Stimulated activated CD8-positive, alpha-beta memory T cell treated with anti-CD3 and anti-CD28 coated beads, Interleukin-4, amount 100 ng/mL, for 24 hours (primary cell): ENCODE measurements around the gene EIF4B.

Experiments
- DNase-seq: peaks from one replicate; pipeline ENCODE4 v3.0.0-alpha.2; 2020; ENCODE audit warnings: low read depth

The EIF4B gene

DNA sequence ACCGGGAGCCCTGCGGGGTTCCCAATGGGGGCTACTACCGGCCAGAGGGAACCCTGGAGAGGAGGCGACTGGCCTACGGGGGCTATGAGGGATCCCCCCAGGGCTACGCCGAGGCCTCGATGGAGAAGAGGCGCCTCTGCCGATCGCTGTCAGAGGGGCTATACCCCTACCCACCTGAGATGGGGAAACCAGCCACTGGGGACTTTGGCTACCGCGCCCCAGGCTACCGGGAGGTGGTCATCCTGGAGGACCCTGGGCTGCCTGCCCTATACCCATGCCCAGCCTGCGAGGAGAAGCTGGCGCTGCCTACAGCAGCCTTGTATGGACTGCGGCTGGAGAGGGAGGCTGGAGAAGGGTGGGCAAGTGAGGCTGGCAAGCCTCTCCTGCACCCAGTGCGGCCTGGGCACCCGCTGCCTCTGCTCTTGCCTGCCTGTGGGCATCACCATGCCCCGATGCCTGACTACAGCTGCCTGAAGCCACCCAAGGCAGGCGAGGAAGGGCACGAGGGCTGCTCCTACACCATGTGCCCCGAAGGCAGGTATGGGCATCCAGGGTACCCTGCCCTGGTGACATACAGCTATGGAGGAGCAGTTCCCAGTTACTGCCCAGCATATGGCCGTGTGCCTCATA is 53.3 kb downstream of the EIF4B start:
- DNase-seq = no peak

DNA sequence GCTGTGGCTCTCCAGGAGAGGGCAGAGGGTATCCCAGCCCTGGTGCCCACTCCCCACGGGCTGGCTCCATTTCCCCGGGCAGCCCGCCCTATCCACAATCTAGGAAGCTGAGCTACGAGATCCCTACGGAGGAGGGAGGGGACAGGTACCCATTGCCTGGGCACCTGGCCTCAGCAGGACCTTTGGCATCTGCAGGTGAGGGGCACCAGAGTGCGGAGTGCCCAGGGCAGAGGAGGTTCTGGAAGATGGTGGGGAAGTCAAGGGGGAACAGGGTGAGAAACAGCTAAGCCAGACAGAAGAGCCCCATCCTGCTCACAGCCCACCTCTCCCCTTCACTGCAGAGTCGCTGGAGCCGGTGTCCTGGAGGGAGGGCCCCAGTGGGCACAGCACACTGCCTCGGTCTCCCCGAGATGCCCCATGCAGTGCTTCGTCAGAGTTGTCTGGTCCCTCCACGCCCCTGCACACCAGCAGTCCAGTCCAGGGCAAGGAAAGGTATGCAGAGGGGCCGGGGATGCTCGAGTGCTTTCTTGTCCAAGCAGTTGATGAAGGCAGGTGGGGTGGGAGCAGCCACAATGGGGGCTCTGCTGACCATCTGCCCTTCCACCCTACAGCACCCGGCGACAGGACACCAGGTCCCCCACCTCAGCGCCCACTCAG is 53.9 kb downstream of the EIF4B start:
- no peak for DNase-seq

DNA sequence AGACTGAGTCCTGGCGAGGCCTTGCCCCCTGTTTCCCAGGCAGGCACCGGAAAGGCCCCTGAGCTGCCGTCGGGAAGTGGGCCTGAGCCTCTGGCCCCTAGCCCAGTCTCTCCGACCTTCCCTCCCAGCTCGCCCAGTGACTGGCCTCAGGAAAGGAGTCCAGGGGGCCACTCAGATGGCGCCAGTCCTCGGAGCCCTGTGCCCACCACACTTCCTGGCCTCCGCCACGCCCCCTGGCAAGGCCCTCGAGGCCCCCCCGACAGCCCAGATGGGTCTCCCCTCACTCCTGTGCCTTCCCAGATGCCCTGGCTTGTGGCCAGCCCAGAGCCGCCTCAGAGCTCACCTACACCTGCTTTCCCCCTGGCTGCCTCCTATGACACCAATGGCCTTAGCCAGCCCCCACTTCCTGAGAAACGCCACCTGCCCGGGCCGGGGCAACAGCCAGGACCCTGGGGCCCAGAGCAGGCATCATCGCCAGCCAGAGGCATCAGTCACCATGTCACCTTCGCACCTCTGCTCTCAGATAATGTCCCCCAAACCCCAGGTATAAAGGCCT is 54.5 kb downstream of the EIF4B start:
- no peak for DNase-seq

DNA sequence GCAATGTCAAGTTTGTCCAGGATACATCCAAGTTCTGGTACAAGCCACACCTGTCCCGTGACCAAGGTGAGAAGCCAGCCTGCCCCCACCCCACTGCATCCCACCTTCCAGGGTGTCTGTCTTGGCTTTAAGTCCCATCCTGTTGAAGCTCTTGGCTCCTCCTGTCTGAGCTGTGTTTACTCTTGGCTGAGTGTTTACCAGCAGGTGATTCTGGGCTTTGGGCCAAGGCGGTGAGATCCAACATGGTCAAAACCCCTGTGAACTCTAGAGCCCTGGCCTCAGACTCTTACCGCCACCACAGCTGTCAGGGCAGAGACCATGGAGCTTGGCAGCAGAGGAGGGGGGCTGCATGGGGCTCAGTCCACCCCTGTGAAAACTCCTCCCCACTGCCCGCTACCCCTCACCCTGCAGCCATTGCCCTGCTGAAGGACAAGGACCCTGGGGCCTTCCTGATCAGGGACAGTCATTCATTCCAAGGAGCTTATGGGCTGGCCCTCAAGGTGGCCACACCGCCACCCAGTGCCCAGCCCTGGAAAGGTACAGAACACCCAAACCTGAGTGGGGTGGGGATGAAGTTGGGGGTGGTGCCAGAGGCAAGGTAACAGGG is 55.3 kb downstream of the EIF4B start:
- no peak for DNase-seq

DNA sequence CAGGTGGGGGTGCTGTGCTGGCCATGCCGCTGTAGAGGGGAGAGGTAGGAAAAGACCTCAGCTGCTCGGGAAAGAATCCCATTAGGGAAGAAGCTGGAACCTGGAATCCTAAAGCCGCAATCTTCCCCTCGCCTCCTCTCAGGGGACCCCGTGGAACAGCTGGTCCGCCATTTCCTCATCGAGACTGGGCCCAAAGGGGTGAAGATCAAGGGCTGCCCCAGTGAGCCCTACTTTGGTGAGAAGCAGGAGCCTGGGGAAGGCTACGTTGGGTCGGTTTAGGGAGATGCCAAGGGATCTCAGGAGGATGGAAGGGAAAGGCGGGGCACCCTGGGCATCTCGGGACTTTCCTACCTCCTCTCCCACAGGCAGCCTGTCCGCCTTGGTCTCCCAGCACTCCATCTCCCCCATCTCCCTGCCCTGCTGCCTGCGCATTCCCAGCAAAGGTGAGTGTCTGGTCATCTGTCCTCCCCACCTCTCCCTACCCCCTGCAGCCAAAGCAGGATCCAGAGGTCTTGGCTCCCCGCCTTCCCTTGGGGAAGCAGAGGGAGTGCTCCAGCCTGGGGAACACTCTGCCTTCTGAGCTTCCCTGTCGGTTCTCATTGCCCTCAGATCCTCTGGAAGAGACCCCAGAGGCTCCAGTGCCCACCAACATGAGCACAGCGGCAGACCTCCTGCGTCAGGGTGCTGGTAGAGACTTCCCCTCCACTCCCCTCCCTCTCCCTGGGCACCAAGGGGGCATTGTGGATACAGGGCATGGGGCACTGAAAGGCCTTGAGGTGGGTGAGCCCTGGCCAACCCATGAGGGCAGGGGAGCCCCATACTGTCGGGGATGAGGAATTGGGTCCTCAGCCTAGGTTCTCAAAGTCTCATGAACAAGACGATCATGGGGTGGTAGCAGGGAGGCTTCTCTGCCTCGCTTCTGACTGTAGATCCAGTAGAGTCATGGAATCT is 56.0 kb downstream of the EIF4B start:
- no peak for DNase-seq

DNA sequence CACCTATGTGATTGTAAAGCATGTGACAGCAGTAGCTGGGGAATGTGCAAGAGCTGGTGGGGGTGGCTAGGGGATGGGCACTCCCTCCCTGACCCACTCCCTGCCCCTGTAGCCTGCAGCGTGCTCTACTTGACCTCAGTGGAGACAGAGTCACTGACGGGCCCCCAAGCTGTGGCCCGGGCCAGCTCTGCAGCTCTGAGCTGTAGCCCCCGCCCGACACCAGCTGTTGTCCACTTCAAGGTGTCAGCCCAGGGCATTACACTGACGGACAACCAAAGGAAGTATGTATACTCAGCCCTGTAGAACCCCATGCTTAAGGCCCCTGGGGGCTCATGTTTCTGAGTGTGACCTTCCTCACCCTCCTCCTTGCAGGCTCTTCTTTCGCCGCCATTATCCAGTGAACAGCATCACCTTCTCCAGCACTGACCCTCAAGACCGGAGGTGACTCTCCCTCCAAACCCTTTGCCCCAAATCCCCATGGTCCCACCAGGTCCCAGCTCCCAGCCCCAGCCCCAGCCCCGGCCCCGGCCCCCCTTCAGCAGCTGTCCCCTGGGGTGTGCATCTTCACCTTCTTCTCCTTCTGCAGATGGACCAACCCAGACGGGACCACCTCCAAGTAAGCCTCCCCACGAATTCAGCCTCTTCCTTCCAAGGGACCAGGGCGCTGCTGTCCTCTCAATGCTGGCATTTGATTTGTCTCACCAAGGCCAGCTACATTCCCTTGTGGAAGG is 56.9 kb downstream of the EIF4B start:
- DNase-seq = no peak

DNA sequence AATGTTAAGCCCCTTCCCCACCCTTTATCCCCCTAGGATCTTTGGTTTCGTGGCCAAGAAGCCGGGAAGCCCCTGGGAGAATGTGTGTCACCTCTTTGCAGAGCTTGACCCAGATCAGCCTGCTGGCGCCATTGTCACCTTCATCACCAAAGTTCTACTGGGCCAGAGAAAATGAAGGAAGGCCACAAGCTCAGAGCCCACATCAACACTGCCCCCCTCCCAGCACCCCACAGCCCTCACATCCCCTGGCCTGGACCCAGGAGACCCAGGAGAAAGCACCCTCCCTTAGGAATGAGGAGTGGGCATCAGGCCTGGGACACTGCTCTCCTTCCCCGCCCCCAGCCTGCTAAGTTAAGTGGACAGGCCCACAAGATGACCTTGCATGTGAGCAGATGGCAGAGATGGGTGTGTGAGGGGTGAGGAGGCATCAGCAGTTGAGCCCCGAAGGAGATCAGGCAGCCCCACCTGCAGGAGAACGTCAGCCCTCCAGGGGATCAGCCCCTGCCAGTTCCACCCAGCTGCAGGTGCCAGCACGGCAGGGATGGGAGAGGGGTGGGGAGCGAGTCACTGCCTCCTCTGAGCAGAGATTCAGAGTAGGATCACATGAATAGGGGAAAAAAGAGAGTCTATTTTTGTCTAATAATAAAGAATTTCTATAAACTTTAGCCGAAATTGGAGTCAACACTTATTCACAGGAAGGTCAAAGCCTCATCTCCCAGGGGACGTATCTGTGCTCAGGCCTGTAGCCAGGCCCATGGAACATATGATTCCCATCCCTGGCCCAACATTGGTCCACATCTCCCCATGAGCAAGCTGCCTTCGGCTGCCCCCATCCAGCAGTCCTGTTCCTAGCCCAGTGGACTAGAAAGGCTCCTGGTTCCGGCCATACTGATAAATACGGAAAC is 57.7 kb downstream of the EIF4B start:
- DNase-seq = no peak

DNA sequence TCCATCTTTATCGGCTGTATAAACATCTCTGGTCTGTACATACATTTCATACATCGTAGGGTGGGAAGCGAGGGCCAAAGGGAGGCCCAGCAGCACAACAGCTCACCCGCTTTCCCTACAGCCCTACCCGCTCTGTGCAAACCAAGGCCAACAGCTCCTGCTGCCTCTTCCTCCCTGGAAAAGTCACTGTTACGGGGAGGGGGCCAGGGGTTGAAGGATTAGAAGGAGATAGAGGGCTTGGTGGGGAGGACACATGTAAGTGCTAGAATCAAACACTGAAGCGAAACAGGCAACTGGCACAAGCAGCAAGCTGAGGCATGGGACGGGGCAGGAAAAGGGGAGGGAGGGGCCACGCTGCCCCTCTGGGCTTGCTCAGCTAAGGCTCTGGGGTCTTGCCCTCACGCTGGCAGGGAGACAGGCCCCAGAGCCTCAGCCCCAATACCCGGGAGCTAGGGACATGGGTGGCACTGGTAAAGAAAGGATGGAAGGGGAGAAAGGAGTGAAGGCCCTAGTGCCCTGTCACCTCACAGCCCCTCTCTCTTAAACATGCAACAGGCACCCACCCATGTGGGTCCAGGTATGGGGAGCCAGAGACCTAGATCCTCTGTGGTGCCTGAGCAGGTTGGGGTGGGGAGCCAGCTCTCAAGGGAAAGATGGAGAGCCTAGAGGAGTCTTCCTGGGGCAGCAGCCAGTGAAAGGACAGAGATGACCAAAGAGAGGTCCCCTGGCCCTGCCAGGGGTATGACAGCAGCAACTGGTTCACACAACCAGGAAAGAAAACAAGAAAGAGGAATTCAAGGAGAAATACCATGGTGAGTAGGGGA is 58.6 kb downstream of the EIF4B start:
- DNase-seq = no peak

DNA sequence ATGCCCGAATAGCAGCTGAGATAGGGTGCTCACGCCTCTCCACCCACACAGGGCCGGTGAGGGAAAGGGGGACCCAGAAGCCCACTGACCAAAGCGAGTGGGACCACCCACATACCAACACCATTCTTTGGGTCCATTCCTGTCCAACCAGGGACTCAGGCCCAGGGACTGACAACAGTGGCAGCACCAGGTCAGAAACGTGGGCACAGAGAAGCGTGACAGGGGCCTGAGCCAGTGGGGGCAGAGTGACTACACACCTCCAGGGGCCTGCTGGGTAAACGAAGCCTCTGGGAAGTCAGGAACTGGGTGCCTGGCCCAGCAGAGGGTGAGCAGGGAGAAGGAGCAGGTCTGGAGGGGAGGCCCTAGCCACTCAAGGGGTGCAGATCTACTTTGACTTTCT is 59.2 kb downstream of the EIF4B start:
- DNase-seq = no peak

DNA sequence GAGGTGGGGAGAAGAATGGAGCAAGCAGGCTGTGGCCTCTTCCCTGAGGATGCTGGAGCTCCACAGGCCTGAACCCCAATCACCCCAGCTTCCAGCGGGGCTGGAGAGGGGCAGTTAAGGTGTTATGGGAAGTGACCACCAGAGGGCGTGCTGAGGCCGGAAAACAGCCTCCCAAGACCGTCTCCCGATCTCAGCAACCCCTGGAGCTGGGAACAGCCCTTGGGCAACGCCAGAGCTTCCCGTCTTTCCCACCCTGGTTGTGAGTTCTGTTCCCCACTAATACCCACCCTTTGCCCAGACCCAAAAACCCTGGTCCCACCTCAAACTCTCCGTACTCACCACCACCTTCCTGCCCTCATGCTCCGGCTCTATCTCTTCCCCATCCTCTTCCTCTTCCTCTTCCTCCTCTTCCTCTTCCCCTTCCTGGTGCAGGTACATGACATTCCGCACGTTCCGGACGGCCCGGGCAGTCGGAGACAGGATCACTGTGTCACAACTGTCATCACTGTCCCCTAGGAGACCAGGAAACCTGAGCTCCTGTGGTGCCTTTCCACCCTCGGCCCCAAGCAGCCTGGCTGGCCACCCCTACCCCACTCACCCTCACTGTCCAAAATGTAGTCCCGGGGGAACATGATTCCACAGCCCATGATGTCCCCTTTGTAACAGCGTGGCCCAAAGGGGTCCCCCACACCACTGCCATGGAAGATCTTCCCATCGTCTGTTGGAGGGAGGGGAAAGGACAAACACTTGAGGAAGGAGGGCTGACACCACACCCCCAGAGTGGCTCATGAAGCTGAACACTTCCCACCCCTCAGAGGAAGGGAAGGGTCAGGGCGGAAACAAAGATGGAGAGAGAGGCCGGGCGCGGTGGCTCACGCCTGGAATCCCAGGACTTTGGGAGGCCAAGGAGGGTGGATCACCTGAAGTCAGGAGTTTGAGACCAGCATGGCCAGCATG is 60.0 kb downstream of the EIF4B start:
- peak; percentile 39 for DNase-seq

DNA sequence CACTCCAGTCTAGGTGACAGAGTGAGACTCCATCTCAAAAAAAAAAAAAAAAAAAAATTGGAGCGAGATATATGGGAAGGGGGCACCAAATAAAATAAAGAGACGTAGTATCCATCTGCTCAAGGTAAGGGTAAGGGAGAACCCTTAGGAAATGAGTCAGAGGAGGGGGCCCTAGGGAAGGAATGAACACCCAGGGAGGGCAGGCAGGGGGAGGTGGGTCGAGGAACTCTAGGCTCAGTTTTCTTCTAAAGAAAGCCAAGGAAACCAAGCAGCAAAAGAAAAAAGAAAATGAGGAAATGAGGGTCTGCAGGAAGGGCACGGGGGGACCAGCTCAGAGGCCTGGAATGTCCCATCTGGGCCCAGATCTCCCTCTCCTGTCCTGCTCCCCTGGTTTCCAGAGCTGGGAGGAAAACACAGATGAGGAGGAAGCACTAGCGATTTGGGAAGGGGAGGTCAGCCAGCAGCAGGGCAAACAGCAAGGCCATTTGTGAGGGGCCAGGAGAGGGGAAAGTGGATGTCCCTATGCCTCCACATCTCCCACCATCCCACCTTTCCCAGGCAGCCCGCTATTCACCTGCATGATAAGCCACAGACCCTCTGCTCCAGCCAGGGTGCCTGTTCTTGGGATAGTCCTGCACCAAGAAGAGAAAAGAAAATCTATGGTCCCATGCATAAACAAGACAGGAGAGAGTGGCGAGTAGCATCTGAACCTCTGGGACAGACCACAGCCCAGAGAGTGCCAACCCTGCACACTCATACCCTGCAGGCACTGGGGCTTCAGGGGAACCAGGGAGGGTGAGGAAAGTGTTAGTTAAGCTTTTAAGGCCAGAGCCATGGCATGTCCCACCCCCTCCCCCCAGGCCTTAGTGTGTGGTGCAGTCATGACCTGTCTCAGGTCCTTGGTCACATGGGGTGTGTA is 61.1 kb downstream of the EIF4B start:
- DNase-seq = no peak

DNA sequence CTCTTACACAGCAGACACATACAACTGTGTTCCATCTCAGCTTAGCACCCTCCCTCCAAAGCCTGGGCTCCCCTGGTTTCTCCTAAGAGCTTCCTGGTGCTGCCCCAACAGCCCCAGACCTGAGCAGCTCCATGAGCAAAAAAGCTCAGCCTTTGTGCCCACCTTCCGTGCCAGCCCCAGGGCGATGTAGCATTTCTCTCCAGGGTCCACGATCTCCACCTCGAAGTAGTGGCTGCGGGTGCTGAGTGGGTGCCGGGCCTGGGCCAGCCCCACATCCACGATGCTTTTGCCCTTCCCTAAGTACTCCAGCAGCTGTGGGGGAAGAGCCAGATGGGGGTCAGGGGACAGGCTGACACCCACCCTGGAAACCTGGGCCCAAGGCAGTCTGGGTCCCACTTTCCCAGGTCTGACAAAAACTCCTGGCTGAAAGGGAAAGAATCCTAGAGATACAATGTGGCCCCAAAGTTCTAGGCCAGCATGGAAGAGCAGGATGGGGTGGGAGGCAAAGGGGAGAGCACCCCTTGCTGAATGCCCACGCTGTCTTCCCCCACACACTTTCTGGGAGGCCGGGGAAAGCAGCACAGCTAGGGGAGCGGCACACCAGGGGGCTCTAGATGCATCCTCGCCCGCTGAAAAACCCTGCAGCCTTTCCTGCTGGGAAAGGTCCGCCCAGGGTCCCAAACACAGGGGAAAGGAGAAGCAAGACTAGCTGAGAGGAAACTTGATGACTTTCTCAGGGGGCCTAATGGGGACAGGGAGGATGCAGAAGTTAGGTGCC is 61.9 kb downstream of the EIF4B start:
- no peak for DNase-seq

DNA sequence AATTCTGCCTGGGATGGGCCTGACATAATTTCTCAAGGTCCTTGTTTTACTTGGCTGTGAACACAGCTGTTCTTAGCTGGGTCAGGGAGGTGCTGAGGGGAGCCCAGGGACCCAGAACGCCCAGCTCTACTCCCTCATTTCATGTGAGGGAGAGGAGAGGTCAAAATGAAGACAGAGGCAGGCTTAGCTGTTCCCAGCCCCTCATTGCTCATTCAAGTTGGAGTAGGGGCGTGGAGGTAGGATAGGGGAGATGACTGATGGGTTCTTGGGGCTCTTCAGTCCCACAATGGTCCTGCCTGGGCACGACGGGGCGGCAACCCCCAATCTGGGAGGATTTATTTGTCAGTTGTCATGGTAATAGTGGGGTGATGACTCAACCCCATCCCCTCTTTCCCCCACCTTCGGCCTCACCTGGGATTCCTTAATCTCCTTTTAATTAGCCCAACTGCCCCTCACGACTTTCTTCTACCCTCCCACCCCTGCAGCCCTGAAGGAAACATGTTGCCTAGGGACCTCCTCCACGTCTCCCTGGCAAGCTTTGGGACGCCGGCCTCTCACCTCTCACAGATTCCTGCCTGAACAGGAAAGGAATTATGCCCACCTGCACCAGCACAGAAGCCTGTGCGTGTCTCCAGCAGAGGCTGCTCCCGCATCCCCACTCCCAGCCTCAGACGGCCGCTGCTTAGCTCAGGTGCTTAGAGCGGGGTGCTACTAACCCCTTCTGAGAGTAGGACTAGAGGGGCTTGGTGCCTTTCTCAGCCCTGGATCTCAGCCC is 62.7 kb downstream of the EIF4B start:
- DNase-seq = no peak

DNA sequence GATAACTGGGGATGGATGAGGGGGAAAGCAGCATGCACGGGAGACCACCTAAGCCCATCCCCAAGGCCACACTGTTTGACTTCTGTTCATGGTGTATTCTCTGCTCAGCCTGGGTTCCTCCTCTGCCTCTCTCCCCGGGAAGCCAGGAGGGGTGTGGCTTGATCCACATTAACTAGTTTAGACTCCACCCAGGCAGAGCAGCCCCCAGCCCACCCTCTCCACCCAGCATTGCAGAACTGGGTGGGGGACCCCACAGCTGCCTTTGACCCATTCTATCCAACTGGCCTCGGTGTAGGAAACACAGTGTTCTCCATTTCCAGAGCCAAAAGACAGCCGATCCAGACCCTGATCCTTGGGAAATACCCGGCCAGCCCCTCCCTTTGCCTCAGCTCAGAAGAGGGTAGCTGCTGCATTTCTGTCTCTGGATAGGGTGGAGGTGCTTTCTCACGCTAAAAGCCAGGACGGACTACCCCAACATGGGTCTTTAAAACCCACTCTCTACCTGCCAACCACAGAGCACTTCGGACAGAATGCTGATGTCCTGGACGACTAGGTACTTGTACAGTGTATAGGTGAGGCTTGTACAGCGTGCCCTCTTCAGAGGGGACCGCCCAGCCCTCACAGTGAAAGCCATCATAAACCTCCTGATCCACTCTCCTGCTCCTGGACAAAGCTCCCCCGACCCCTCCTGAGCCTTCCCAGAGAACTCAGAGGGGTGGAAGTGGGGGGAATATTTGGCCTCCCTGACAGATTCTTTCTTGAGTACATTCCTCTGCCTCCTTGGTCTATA is 63.6 kb downstream of the EIF4B start:
- DNase-seq = no peak
